ENCODE results near the gene TMEM212. TPM values are rescaled to one million over a fixed set of nuclear protein-coding genes. Genes with fewer than 3 reads are reported as not detected.

Gene TMEM212
- total RNA-seq, 1 donor from 2014 or later, result not detected

DNA sequence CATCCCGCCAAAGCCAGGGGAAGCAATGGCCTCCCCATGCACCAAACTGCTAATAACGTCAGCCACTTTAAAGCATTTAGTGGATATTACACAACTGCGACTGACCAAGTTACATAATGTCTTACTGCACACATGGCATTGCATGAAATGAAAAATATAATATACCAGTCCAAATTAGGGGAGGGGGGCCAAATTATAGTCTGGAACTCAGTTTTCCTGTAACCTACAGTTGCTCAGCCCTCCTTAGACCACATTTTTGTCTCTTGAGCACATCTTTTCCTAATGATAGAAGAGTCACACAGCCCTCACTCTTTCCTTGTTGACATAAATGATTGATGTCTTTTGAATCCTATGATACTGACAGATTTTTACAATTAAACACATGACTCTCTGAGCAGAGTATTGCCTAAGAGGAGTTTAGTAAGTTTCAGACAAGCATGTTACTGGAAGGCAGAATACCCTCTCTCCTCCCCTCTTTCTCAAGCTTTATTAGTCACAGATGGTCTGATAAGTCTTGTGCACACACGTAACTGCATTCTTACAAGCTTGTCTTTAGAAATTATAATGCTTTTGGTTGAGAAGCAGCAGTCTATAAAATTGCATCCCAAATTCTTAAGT lies 31.7 kb upstream of the TMEM212 start:
- H3K27ac ChIP-seq (ENCODE audit: low read depth, low read length), result peak overlapping the region; percentile 88

DNA sequence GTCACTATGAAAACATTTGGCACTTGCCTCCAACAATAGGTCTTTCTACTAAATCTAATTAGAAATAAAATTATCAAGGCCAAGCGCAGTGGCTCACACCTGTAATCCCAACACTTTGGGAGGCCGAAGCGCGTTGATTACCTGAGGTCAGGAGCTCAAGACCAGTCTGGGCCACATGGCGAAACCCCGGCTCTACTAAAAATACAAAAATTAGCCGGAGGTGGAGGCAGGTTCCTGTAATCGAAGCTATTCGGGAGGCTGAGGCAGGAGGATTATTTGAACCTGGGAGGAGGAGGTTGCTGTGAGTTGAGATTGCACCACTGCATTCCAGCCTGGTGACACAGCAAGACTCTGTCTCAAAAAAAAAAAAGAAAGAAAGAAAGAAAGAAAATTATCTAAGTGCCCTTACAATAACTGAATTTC lies 31.2 kb upstream of the TMEM212 start:
- Histone ChIP-seq H3K9me3 (ENCODE audit: insufficient read depth, low read depth, low read length) (no peaks in the 10 kb centered on the region), H3K9ac (ENCODE audit: low read length) (peak overlapping the region; percentile 85), H2AFZ (ENCODE audit: low read depth, low read length) (no peak overlapping the region), H3K27me3 (ENCODE audit: insufficient read depth, low read length) (no peaks in the 10 kb centered on the region), H3K4me3 (ENCODE audit: insufficient read depth, low read depth, low read length) (no peak overlapping the region), H3K27ac (ENCODE audit: low read depth, low read length) (peak overlapping the region; percentile 88), H3K79me2 (ENCODE audit: insufficient read depth, low read length) (no peaks in the 10 kb centered on the region), H3K36me3 (ENCODE audit: insufficient read depth, low read length) (no peaks in the 10 kb centered on the region), H3K4me1 (ENCODE audit: insufficient read depth, low read length) (peaks cover 20% of the 10 kb centered on the region), H3K4me2 (ENCODE audit: low read length) (no peak overlapping the region), H4K20me1 (ENCODE audit: insufficient read depth, low read length) (no peaks in the 10 kb centered on the region)
- FAIRE-seq, result no peak
- TF ChIP-seq, protein P1, sequence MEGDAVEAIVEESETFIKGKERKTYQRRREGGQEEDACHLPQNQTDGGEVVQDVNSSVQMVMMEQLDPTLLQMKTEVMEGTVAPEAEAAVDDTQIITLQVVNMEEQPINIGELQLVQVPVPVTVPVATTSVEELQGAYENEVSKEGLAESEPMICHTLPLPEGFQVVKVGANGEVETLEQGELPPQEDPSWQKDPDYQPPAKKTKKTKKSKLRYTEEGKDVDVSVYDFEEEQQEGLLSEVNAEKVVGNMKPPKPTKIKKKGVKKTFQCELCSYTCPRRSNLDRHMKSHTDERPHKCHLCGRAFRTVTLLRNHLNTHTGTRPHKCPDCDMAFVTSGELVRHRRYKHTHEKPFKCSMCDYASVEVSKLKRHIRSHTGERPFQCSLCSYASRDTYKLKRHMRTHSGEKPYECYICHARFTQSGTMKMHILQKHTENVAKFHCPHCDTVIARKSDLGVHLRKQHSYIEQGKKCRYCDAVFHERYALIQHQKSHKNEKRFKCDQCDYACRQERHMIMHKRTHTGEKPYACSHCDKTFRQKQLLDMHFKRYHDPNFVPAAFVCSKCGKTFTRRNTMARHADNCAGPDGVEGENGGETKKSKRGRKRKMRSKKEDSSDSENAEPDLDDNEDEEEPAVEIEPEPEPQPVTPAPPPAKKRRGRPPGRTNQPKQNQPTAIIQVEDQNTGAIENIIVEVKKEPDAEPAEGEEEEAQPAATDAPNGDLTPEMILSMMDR (IDR thresholded peaks at IDR 0.05; ENCODE audit: insufficient read depth, low read depth, low read length), result no peak
- no peak for TF ChIP-seq EZH2 (IDR thresholded peaks at IDR 0.05; ENCODE audit: insufficient read depth, low read length)
- Mint-ChIP-seq H3K36me3 (ENCODE audit: low read depth, unreplicated experiment) (no peaks in the 10 kb centered on the region), H3K27ac (ENCODE audit: unreplicated experiment) (peak overlapping the region; percentile 98), H3K27me3 (ENCODE audit: low read depth, unreplicated experiment) (no peaks in the 10 kb centered on the region), H3K9me3 (ENCODE audit: unreplicated experiment) (no peaks in the 10 kb centered on the region), H3K4me3 (ENCODE audit: unreplicated experiment) (peak overlapping the region; percentile 85), H3K4me1 (ENCODE audit: low read depth, unreplicated experiment) (peaks cover 41% of the 10 kb centered on the region)
- DNase-seq (ENCODE audit: low read depth), result peak; percentile 48

More for the DNA sequence above, 31.7 kb upstream of the TMEM212 start:
- Mint-ChIP-seq H3K9me3 (ENCODE audit: unreplicated experiment) (no peaks in the 10 kb centered on the region), H3K36me3 (ENCODE audit: low read depth, unreplicated experiment) (no peaks in the 10 kb centered on the region), H3K4me3 (ENCODE audit: unreplicated experiment) (peak overlapping the region; percentile 85), H3K27ac (ENCODE audit: unreplicated experiment) (peak overlapping the region; percentile 98), H3K4me1 (ENCODE audit: low read depth, unreplicated experiment) (peaks cover 47% of the 10 kb centered on the region), H3K27me3 (ENCODE audit: low read depth, unreplicated experiment) (no peaks in the 10 kb centered on the region)
- TF ChIP-seq EZH2 (IDR thresholded peaks at IDR 0.05; ENCODE audit: insufficient read depth, low read length), result no peak
- TF ChIP-seq, protein P1 (IDR thresholded peaks at IDR 0.05; ENCODE audit: insufficient read depth, low read depth, low read length), result no peak
- DNase-seq (ENCODE audit: low read depth), result peak; percentile 99
- Histone ChIP-seq H3K9ac (ENCODE audit: low read length) (peak overlapping the region; percentile 85), H3K9me3 (ENCODE audit: insufficient read depth, low read depth, low read length) (no peaks in the 10 kb centered on the region), H4K20me1 (ENCODE audit: insufficient read depth, low read length) (no peaks in the 10 kb centered on the region), H3K27me3 (ENCODE audit: insufficient read depth, low read length) (no peaks in the 10 kb centered on the region), H3K4me3 (ENCODE audit: insufficient read depth, low read depth, low read length) (peak overlapping the region; percentile 59), H3K4me2 (ENCODE audit: low read length) (peak overlapping the region; percentile 89), H3K4me1 (ENCODE audit: insufficient read depth, low read length) (peaks cover 25% of the 10 kb centered on the region), H2AFZ (ENCODE audit: low read depth, low read length) (no peak overlapping the region), H3K79me2 (ENCODE audit: insufficient read depth, low read length) (no peaks in the 10 kb centered on the region), H3K36me3 (ENCODE audit: insufficient read depth, low read length) (no peaks in the 10 kb centered on the region)
- FAIRE-seq, result peak; percentile 37

DNA sequence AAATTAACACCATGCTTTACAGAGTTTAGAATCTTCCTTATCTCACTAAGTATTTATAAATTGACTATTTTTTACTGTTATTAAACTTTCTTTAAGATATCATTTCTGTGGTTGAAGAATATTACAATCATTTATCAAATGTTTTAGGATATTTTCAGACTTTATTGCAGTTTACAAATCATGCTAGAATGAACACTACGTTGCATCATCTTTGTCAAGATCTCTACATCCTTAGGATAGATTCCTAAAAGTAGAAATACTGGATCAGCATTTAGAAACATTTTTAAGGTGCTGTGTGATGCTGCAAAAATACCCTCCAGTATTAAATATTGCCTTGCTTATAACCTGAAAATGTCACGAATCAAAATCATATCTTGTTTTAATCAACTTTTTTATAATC lies 30.3 kb upstream of the TMEM212 start:
- H3K9ac ChIP-seq (ENCODE audit: low read length), result no peak overlapping the region
- TF ChIP-seq, protein P1 (IDR thresholded peaks at IDR 0.05; ENCODE audit: insufficient read depth, low read depth, low read length), result no peak
- no peak for TF ChIP-seq EZH2 (IDR thresholded peaks at IDR 0.05; ENCODE audit: insufficient read depth, low read length)
- no peaks in the 10 kb centered on the region for H3K9me3 ChIP-seq (ENCODE audit: insufficient read depth, low read depth, low read length)
- no peak overlapping the region for H2AFZ ChIP-seq (ENCODE audit: low read depth, low read length)
- H3K9me3 Mint-ChIP-seq (ENCODE audit: unreplicated experiment), result no peaks in the 10 kb centered on the region
- peaks cover 39% of the 10 kb centered on the region for H3K4me1 Mint-ChIP-seq (ENCODE audit: low read depth, unreplicated experiment)
- no peak overlapping the region for H3K27ac ChIP-seq (ENCODE audit: low read depth, low read length)
- H3K4me2 ChIP-seq (ENCODE audit: low read length), result no peak overlapping the region
- FAIRE-seq, result no peak
- peak overlapping the region; percentile 94 for H3K27ac Mint-ChIP-seq (ENCODE audit: unreplicated experiment)
- no peaks in the 10 kb centered on the region for H3K27me3 ChIP-seq (ENCODE audit: insufficient read depth, low read length)
- DNase-seq (ENCODE audit: low read depth), result no peak
- no peaks in the 10 kb centered on the region for H3K36me3 ChIP-seq (ENCODE audit: insufficient read depth, low read length)
- H4K20me1 ChIP-seq (ENCODE audit: insufficient read depth, low read length), result no peaks in the 10 kb centered on the region
- no peak overlapping the region for H3K4me3 ChIP-seq (ENCODE audit: insufficient read depth, low read depth, low read length)
- H3K79me2 ChIP-seq (ENCODE audit: insufficient read depth, low read length), result no peaks in the 10 kb centered on the region
- no peak overlapping the region for H3K4me3 Mint-ChIP-seq (ENCODE audit: unreplicated experiment)
- no peaks in the 10 kb centered on the region for H3K27me3 Mint-ChIP-seq (ENCODE audit: low read depth, unreplicated experiment)
- H3K36me3 Mint-ChIP-seq (ENCODE audit: low read depth, unreplicated experiment), result no peaks in the 10 kb centered on the region
- H3K4me1 ChIP-seq (ENCODE audit: insufficient read depth, low read length), result peaks cover 23% of the 10 kb centered on the region
